Prostate gland (tissue), 2 donors: ENCODE results near the gene KCNIP2. TPM values are rescaled to one million over a fixed set of nuclear protein-coding genes. Genes with fewer than 3 reads are reported as not detected.

Source experiments
- DNase-seq: peaks from one replicate; pipeline ENCODE4 v3.0.0-alpha.2; 2019; ENCODE audit warnings: low spot score
- H3K27ac ChIP-seq, 2 donors: fragments of 200-600 bp; sonication (generic); 2 replicates each; pipeline ENCODE4 v1.5.1; 2017 to 2019
- H3K27me3 ChIP-seq: fragments of 200-600 bp; sonication (generic); replicated peaks from 2 replicates; pipeline ENCODE4 v1.5.1; 2019; ENCODE audit not compliant: insufficient read depth
- H3K36me3 ChIP-seq, 2 donors: fragments of 200-600 bp; sonication (generic); 1 replicate in 1 of 2; 2 replicates in 1 of 2; pipeline versions ENCODE4 v1.5.1 to v1.8.1; 2017 to 2019
- H3K4me1 ChIP-seq: fragments of 200-600 bp; sonication (generic); replicated peaks from 2 replicates; pipeline ENCODE4 v1.5.1; 2019
- H3K4me3 ChIP-seq, 2 donors: fragments of 200-600 bp; sonication (generic); 2 replicates each; pipeline ENCODE4 v1.5.1; 2017 to 2019
- H3K9me3 ChIP-seq: fragments of 200-600 bp; sonication (generic); 2 replicates; pipeline ENCODE4 v1.5.1; 2017
- POLR2A ChIP-seq: fragments of 450-650 bp; IDR thresholded peaks from one replicate; pipeline ENCODE4 v1.6.1; 2016; ENCODE audit warnings: antibody characterized with exemption, mild to moderate bottlenecking
- POLR2AphosphoS5 ChIP-seq: sonication (generic); formaldehyde crosslinking; IDR thresholded peaks from one replicate; pipeline ENCODE4 v1.6.1; 2017; ENCODE audit warnings: antibody characterized with exemption
- whole genome bisulfite sequencing: methylation state at CpG from one replicate; pipeline ENCODE4 v1.1.5; 2018; 5-methylcytosine and 5-hydroxymethylcytosine counted together
- intact Hi-C: fragments of 100-400 bp; cut with DNase I; formaldehyde crosslinking; loops from one replicate; pipeline ENCODE4 v1.14.2; 2022
- total RNA-seq, 2 donors: library from RNA; depleted of rRNA; stranded (reverse); fragments of >200 nt; gene quantifications; one replicate each; pipeline ENCODE4 v1.1.0, GENCODE V29; 2016
- TF ChIP-seq, protein P1 (sequence below), 4 experiments: fragments of 200-600 bp in 2 of 4; fragments of 450-650 bp in 2 of 4; sonication (generic) in 2 of 4; IDR thresholded peaks; 1 replicate in 3 of 4; 2 replicates in 1 of 4; pipeline ENCODE4 v1.5.1; 2016 to 2019; ENCODE audit warnings: antibody characterized with exemption in 4 of 4, mild to moderate bottlenecking in 2 of 4, moderate library complexity in 2 of 4

The KCNIP2 gene
- total RNA-seq, 2 donors from 2014 or later: 2.6 to 3.0 TPM

DNA sequence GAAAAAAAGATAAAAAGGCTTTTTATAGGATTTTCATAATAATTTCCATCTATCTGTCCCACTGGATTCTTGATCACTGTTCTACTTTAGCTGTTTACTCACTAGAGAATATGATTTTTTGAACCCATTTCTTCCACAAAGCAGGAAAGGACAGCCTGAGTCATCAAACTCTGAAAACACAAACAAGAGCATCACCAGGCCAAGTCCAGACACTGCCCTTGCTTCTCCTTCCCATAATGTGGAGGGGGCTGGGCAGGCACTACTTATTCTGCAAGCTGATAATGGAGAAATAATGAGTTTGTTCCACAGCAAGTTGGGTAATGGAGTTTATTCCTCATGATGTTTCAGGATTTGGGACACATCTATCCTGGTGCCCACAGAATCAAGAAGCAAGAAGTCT, 13.0 kb upstream of the KCNIP2 start:
- Histone ChIP-seq H3K9me3 (no peaks in the 10 kb centered on the region), H3K36me3 (no peaks in the 10 kb centered on the region), H3K4me3 (no peak overlapping the region), H3K4me1 (no peaks in the 10 kb centered on the region), H3K27me3 (no peaks in the 10 kb centered on the region), H3K27ac (no peak overlapping the region)
- intact Hi-C loops: no loop called here
- no peak for DNase-seq
- TF ChIP-seq POLR2A (no peak), POLR2AphosphoS5 (no peak)
- TF ChIP-seq, protein P1, sequence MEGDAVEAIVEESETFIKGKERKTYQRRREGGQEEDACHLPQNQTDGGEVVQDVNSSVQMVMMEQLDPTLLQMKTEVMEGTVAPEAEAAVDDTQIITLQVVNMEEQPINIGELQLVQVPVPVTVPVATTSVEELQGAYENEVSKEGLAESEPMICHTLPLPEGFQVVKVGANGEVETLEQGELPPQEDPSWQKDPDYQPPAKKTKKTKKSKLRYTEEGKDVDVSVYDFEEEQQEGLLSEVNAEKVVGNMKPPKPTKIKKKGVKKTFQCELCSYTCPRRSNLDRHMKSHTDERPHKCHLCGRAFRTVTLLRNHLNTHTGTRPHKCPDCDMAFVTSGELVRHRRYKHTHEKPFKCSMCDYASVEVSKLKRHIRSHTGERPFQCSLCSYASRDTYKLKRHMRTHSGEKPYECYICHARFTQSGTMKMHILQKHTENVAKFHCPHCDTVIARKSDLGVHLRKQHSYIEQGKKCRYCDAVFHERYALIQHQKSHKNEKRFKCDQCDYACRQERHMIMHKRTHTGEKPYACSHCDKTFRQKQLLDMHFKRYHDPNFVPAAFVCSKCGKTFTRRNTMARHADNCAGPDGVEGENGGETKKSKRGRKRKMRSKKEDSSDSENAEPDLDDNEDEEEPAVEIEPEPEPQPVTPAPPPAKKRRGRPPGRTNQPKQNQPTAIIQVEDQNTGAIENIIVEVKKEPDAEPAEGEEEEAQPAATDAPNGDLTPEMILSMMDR (IDR thresholded peaks at IDR 0.05): no peak

DNA sequence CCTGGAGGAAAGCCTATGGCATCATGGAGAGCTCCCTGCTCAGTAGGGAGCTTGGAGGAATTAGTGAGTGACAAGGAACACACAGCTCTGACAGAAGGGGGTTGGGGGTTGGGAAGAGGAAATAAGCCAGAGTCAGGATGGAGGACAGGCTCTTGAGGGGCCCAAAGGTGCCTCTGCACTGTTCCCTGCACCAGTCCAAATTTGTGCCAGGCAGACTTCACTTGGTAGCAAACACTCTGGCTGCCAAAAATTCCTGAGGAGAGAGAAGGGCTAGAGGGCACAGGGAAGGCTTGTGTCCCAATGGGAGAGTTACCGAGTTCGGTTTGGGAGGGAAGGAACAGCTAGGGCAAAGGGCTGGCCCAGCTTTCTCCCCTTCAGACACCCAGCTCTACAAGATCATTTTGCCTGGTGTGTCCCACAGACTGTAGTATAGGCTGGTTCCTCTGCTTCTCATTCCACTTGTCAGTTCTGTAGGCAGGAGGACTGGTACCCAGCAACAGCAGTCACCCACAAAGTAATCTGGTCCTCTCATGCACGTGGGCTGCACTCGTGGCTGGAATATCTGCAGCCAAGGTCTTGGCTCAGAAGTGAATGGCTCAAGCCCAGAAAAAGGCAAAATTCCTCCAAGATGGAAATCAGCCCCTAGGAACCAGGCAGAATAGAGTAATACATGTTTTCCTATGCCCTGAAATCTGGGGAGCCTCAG, 8.0 kb upstream of the KCNIP2 start:
- Histone ChIP-seq H3K36me3 (no peaks in the 10 kb centered on the region), H3K27me3 (no peaks in the 10 kb centered on the region), H3K27ac (no peak overlapping the region), H3K4me3 (no peak overlapping the region), H3K9me3 (no peaks in the 10 kb centered on the region), H3K4me1 (no peaks in the 10 kb centered on the region)
- WGBS: 68% methylated on average over 4 of the region's 4 CpGs
- intact Hi-C loops: no loop called here
- TF ChIP-seq POLR2A (no peak), POLR2AphosphoS5 (no peak)
- TF ChIP-seq, protein P1 (IDR thresholded peaks at IDR 0.05): no peak
- DNase-seq: no peak

DNA sequence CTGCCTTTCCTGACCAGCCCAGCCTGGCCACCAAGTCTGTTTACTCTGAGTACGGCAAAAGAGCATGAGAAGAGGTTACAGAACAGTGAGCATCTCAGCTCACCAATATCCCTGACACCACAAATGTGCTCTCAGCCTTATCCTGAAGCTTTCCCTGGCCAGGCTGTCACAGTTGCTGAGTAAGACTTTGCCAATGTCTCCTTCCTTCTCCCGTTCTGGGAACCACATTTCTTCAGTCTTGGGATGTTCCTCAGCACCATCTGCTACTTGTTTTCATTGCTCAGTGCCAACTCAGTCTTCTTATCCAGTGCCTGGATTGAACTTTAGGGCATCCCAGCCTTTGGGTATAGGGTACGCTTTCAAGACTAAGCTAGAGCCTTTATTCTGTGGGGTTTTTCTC, 7.1 kb upstream of the KCNIP2 start:
- intact Hi-C loops: no loop called here
- DNase-seq: no peak

DNA sequence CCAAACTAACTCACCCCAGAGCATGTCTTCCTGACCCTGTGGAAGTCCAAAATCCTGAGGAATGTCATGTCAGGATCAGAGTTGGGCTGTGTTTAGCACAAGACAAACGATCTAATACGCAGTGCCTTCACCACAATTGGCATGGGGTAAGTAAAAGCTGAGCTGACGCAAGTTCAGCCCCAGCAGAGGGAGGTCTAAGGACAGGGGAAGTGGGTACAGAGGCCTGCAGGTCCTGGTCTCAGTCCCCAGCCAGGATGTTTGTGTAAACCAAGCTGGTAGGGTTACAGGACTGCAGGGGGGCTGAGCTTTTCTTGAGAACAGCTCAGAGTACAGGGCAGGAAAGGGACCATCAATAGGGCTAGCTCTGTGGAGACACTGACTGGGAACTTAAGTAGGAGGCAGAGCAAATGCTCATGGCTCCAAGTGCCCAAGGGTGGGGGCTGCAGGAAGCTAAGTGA, 5.3 kb upstream of the KCNIP2 start:
- intact Hi-C loops: no loop called here
- WGBS: 73% methylated on average over 3 of the region's 3 CpGs
- H3K27ac ChIP-seq: no peak overlapping the region
- no peak for DNase-seq
- TF ChIP-seq, protein P1 (IDR thresholded peaks at IDR 0.05): no peak
- TF ChIP-seq POLR2A (no peak), POLR2AphosphoS5 (no peak)
- H3K36me3 ChIP-seq: no peaks in the 10 kb centered on the region
- H3K4me3 ChIP-seq: no peak overlapping the region
- no peaks in the 10 kb centered on the region for H3K27me3 ChIP-seq
- no peaks in the 10 kb centered on the region for H3K4me1 ChIP-seq
- H3K9me3 ChIP-seq: no peaks in the 10 kb centered on the region

More for the DNA sequence above, 7.1 kb upstream of the KCNIP2 start:
- WGBS: 91% methylated on average over 3 of the region's 3 CpGs
- H3K4me1 ChIP-seq: no peaks in the 10 kb centered on the region
- no peak overlapping the region for H3K4me3 ChIP-seq
- no peaks in the 10 kb centered on the region for H3K27me3 ChIP-seq
- no peaks in the 10 kb centered on the region for H3K36me3 ChIP-seq
- no peak for TF ChIP-seq POLR2AphosphoS5
- TF ChIP-seq, protein P1 (IDR thresholded peaks at IDR 0.05): no peak
- no peak for TF ChIP-seq POLR2A
- no peaks in the 10 kb centered on the region for H3K9me3 ChIP-seq
- H3K27ac ChIP-seq: no peak overlapping the region

DNA sequence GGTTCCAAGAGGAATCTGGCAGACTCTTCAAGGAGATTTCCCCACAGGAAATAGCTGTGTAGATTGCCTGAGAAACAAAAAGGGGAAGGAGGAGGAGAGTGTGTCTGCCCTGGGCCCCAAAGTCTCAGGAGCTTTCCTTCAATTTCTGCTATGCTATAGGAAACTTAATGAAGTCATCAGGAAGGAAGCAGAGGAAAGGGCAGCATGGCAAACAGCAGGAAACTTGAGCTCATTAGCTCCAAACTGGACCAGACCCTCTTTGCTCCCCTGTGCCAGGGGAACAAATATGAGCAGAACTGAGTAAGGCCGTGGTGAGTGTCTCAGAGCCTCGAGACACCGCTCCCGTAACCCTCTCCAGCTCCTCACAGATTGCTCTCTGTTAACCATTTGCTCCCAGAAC, 4.8 kb upstream of the KCNIP2 start:
- no peak overlapping the region for H3K4me3 ChIP-seq
- no peaks in the 10 kb centered on the region for H3K27me3 ChIP-seq
- H3K36me3 ChIP-seq: no peaks in the 10 kb centered on the region
- intact Hi-C loops: no loop called here
- 67% methylated on average over 4 of the region's 4 CpGs for WGBS
- TF ChIP-seq, protein P1 (IDR thresholded peaks at IDR 0.05): no peak
- no peak overlapping the region for H3K27ac ChIP-seq
- H3K4me1 ChIP-seq: no peaks in the 10 kb centered on the region
- no peak for DNase-seq
- H3K9me3 ChIP-seq: no peaks in the 10 kb centered on the region
